ENCODE results near the gene SLC7A1.

Gene SLC7A1

GRCh38 chr13:29621841-29622240 is 26.4 kb upstream of the SLC7A1 start:
- no peak overlapping the region for H4K8ac ChIP-seq (ENCODE audit: low read depth, low read length)
- no peak overlapping the region for H3K4ac ChIP-seq (ENCODE audit: low read depth, low read length)
- no peaks in the 10 kb centered on the region for H3K79me2 ChIP-seq (ENCODE audit: control insufficient read depth, insufficient read depth, low read length, poor library complexity)
- DNase-seq, result peak in 1 of 2 donors; percentile 69
- no peak overlapping the region for H3K14ac ChIP-seq (ENCODE audit: low read length)
- H2BK12ac ChIP-seq (ENCODE audit: low read length), result no peak overlapping the region
- H3K23ac ChIP-seq (ENCODE audit: low read length), result no peak overlapping the region
- H3K27ac ChIP-seq (ENCODE audit: low read depth, low read length), result no peak overlapping the region
- no peaks in the 10 kb centered on the region for H3K27me3 ChIP-seq (ENCODE audit: insufficient read depth, low read length)
- H4K12ac ChIP-seq (ENCODE audit: low read depth, low read length), result no peak overlapping the region
- no peak overlapping the region for H2AK5ac ChIP-seq (ENCODE audit: low read length)
- peaks cover 0 to 4% of the 10 kb centered on the region in 2 experiments for H3K4me1 ChIP-seq (ENCODE audit: control insufficient read depth in 1 of 2, insufficient read depth in 2 of 2, low read length in 2 of 2)
- H3K9me3 ChIP-seq (ENCODE audit: insufficient read depth, low read depth, low read length), result no peaks in the 10 kb centered on the region
- H3K18ac ChIP-seq (ENCODE audit: low read length), result no peak overlapping the region
- no peak overlapping the region for H2BK5ac ChIP-seq (ENCODE audit: low read depth, low read length, poor library complexity)
- H3K36me3 ChIP-seq (ENCODE audit: control insufficient read depth in 1 of 2, insufficient read depth in 2 of 2, low read length in 2 of 2), result no peaks in the 10 kb centered on the region
- no peak overlapping the region for H2AFZ ChIP-seq (ENCODE audit: insufficient read depth, low read length, poor library complexity)
- no peak overlapping the region for H3K4me3 ChIP-seq (ENCODE audit: low read depth, low read length)
- WGBS (ENCODE audit: extremely low coverage, insufficient coverage, insufficient read length), result no CpG with 5 or more reads among the region's 7 CpGs
- no peak overlapping the region for H4K91ac ChIP-seq (ENCODE audit: low read depth, low read length)
- no peak overlapping the region for H3K9ac ChIP-seq (ENCODE audit: low read length)
- no peak overlapping the region for H3K4me2 ChIP-seq (ENCODE audit: low read length)
- no peak overlapping the region for H2BK120ac ChIP-seq (ENCODE audit: insufficient read depth, low read length, poor library complexity)
- H3K79me1 ChIP-seq (ENCODE audit: low read length), result no peaks in the 10 kb centered on the region

DNA sequence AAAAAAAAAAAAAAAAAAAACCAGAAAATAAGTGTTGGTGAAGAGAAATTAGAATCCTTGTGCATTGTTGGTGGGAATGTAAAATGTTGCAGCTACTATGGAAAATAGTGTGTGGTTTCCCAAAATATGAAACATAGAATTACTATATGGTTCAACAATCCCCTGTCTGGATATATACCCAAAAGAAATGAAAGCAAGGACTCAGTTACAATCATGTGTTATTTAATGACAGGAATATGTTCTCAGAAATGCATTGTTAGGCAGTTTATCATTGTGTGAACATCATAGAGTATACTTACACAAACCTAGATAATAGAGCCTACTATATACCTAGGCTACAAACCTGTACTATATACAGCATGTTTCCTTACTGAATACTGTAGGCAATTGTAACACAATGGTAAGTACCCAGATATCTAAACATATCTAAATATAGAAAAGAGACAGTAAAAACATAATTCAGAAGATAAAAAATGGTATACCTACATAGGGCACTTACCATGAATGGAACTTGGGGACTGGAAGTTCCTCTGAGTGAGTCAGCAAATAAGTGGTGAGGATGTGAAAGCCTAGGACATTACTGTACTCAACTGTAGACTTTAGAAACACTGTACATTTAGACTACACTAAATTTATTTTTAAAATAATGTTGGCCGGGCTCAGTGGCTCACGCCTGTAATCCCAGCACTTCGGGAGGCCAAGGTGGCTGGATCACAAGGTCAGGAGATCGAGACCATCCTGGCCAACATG is 25.7 kb upstream of the SLC7A1 start:
- H3K23ac ChIP-seq (ENCODE audit: low read length), result no peak overlapping the region
- H3K4me1 ChIP-seq (ENCODE audit: control insufficient read depth in 1 of 2, insufficient read depth in 2 of 2, low read length in 2 of 2), result peaks cover 0 to 4% of the 10 kb centered on the region in 2 experiments
- no peak overlapping the region for H3K4me2 ChIP-seq (ENCODE audit: low read length)
- no peak overlapping the region for H4K91ac ChIP-seq (ENCODE audit: low read depth, low read length)
- H3K14ac ChIP-seq (ENCODE audit: low read length), result no peak overlapping the region
- H3K4me3 ChIP-seq (ENCODE audit: low read depth, low read length), result no peak overlapping the region
- H2AFZ ChIP-seq (ENCODE audit: insufficient read depth, low read length, poor library complexity), result no peak overlapping the region
- H3K79me2 ChIP-seq (ENCODE audit: control insufficient read depth, insufficient read depth, low read length, poor library complexity), result no peaks in the 10 kb centered on the region
- no peak overlapping the region for H2AK5ac ChIP-seq (ENCODE audit: low read length)
- no peak overlapping the region for H2BK5ac ChIP-seq (ENCODE audit: low read depth, low read length, poor library complexity)
- no peak overlapping the region for H4K12ac ChIP-seq (ENCODE audit: low read depth, low read length)
- H3K18ac ChIP-seq (ENCODE audit: low read length), result no peak overlapping the region
- H3K36me3 ChIP-seq (ENCODE audit: control insufficient read depth in 1 of 2, insufficient read depth in 2 of 2, low read length in 2 of 2), result no peaks in the 10 kb centered on the region
- peak in 1 of 2 donors; percentile 50 for DNase-seq
- no peak overlapping the region for H3K27ac ChIP-seq (ENCODE audit: low read depth, low read length)
- no peak overlapping the region for H2BK120ac ChIP-seq (ENCODE audit: insufficient read depth, low read length, poor library complexity)
- no peak overlapping the region for H2BK12ac ChIP-seq (ENCODE audit: low read length)
- no peaks in the 10 kb centered on the region for H3K27me3 ChIP-seq (ENCODE audit: insufficient read depth, low read length)
- H3K4ac ChIP-seq (ENCODE audit: low read depth, low read length), result no peak overlapping the region
- WGBS (ENCODE audit: extremely low coverage, insufficient coverage, insufficient read length), result no CpG with 5 or more reads among the region's 4 CpGs
- no peaks in the 10 kb centered on the region for H3K9me3 ChIP-seq (ENCODE audit: insufficient read depth, low read depth, low read length)
- no peak overlapping the region for H4K8ac ChIP-seq (ENCODE audit: low read depth, low read length)
- H3K9ac ChIP-seq (ENCODE audit: low read length), result no peak overlapping the region
- no peaks in the 10 kb centered on the region for H3K79me1 ChIP-seq (ENCODE audit: low read length)

- H4K91ac ChIP-seq (ENCODE audit: low read depth, low read length), result no peak overlapping the region
- no peak overlapping the region for H3K14ac ChIP-seq (ENCODE audit: low read length)
- no peak overlapping the region for H3K23ac ChIP-seq (ENCODE audit: low read length)
- H3K9ac ChIP-seq (ENCODE audit: low read length), result no peak overlapping the region
- H3K4ac ChIP-seq (ENCODE audit: low read depth, low read length), result no peak overlapping the region
- H4K12ac ChIP-seq (ENCODE audit: low read depth, low read length), result no peak overlapping the region
- peaks cover 0 to 4% of the 10 kb centered on the region in 2 experiments for H3K4me1 ChIP-seq (ENCODE audit: control insufficient read depth in 1 of 2, insufficient read depth in 2 of 2, low read length in 2 of 2)
- no peak overlapping the region for H2BK12ac ChIP-seq (ENCODE audit: low read length)
- H4K8ac ChIP-seq (ENCODE audit: low read depth, low read length), result no peak overlapping the region
- no peaks in the 10 kb centered on the region for H3K27me3 ChIP-seq (ENCODE audit: insufficient read depth, low read length)
- no peak overlapping the region for H3K18ac ChIP-seq (ENCODE audit: low read length)
- no peak overlapping the region for H2AFZ ChIP-seq (ENCODE audit: insufficient read depth, low read length, poor library complexity)
- H3K36me3 ChIP-seq (ENCODE audit: control insufficient read depth in 1 of 2, insufficient read depth in 2 of 2, low read length in 2 of 2), result no peaks in the 10 kb centered on the region
- no peaks in the 10 kb centered on the region for H3K79me2 ChIP-seq (ENCODE audit: control insufficient read depth, insufficient read depth, low read length, poor library complexity)
- no peak overlapping the region for H2BK120ac ChIP-seq (ENCODE audit: insufficient read depth, low read length, poor library complexity)
- H3K79me1 ChIP-seq (ENCODE audit: low read length), result no peaks in the 10 kb centered on the region
- H3K27ac ChIP-seq (ENCODE audit: low read depth, low read length), result no peak overlapping the region
- H2BK5ac ChIP-seq (ENCODE audit: low read depth, low read length, poor library complexity), result no peak overlapping the region
- no peak overlapping the region for H2AK5ac ChIP-seq (ENCODE audit: low read length)
- no peak overlapping the region for H3K4me3 ChIP-seq (ENCODE audit: low read depth, low read length)
- no peaks in the 10 kb centered on the region for H3K9me3 ChIP-seq (ENCODE audit: insufficient read depth, low read depth, low read length)
- no peak overlapping the region for H3K4me2 ChIP-seq (ENCODE audit: low read length)
- peak in 1 of 2 donors; percentile 32 for DNase-seq
Measured at GRCh38 chr13:29619995-29620394, 24.5 kb upstream of the SLC7A1 start.

- no peak overlapping the region for H3K23ac ChIP-seq (ENCODE audit: low read length)
- H4K91ac ChIP-seq (ENCODE audit: low read depth, low read length), result no peak overlapping the region
- no peak overlapping the region for H4K12ac ChIP-seq (ENCODE audit: low read depth, low read length)
- H3K79me2 ChIP-seq (ENCODE audit: control insufficient read depth, insufficient read depth, low read length, poor library complexity), result no peaks in the 10 kb centered on the region
- WGBS (ENCODE audit: extremely low coverage, insufficient coverage, insufficient read length), result no CpG with 5 or more reads among the region's 3 CpGs
- no peaks in the 10 kb centered on the region for H3K4me1 ChIP-seq (ENCODE audit: control insufficient read depth in 1 of 2, insufficient read depth in 2 of 2, low read length in 2 of 2)
- H3K27ac ChIP-seq (ENCODE audit: low read depth, low read length), result no peak overlapping the region
- no peak overlapping the region for H4K8ac ChIP-seq (ENCODE audit: low read depth, low read length)
- H3K18ac ChIP-seq (ENCODE audit: low read length), result no peak overlapping the region
- no peaks in the 10 kb centered on the region for H3K79me1 ChIP-seq (ENCODE audit: low read length)
- no peak overlapping the region for H2AFZ ChIP-seq (ENCODE audit: insufficient read depth, low read length, poor library complexity)
- H2AK5ac ChIP-seq (ENCODE audit: low read length), result no peak overlapping the region
- no peak overlapping the region for H3K14ac ChIP-seq (ENCODE audit: low read length)
- no peak overlapping the region for H3K4me3 ChIP-seq (ENCODE audit: low read depth, low read length)
- no peak overlapping the region for H2BK5ac ChIP-seq (ENCODE audit: low read depth, low read length, poor library complexity)
- no peaks in the 10 kb centered on the region for H3K36me3 ChIP-seq (ENCODE audit: control insufficient read depth in 1 of 2, insufficient read depth in 2 of 2, low read length in 2 of 2)
- H2BK12ac ChIP-seq (ENCODE audit: low read length), result no peak overlapping the region
- DNase-seq, result peak; percentile 51 to 87
- no peak overlapping the region for H3K4me2 ChIP-seq (ENCODE audit: low read length)
- no peaks in the 10 kb centered on the region for H3K9me3 ChIP-seq (ENCODE audit: insufficient read depth, low read depth, low read length)
- H2BK120ac ChIP-seq (ENCODE audit: insufficient read depth, low read length, poor library complexity), result no peak overlapping the region
- H3K27me3 ChIP-seq (ENCODE audit: insufficient read depth, low read length), result no peaks in the 10 kb centered on the region
- no peak overlapping the region for H3K4ac ChIP-seq (ENCODE audit: low read depth, low read length)
- no peak overlapping the region for H3K9ac ChIP-seq (ENCODE audit: low read length)
Measured at GRCh38 chr13:29613101-29613500, 17.6 kb upstream of the SLC7A1 start.

Data from trophoblast cell (in vitro differentiated cells and primary cell).